Testis (tissue), 3 donors: ENCODE results near the gene AOAH. TPM values are rescaled to one million over a fixed set of nuclear protein-coding genes. Genes with fewer than 3 reads are reported as not detected.

Experiments used
- DNase-seq: peaks from one replicate; pipeline ENCODE4 v3.0.0-alpha.2; 2019
- H3K27ac ChIP-seq, 2 donors: fragments of 200-600 bp; sonication (generic); one replicate each; pipeline ENCODE4 v1.5.1; 2019
- H3K27me3 ChIP-seq: fragments of 200-600 bp; sonication (generic); one replicate; pipeline ENCODE4 v1.5.1; 2019
- H3K36me3 ChIP-seq: fragments of 200-600 bp; sonication (generic); one replicate; pipeline ENCODE4 v1.5.1; 2017; ENCODE audit warnings: low read depth; ENCODE audit errors: missing control alignments
- H3K4me1 ChIP-seq: fragments of 200-600 bp; sonication (generic); one replicate; pipeline ENCODE4 v1.5.1; 2019
- H3K4me3 ChIP-seq, 2 donors: fragments of 200-600 bp; sonication (generic); one replicate each; pipeline ENCODE4 v1.5.1; 2017 to 2019
- H3K9me3 ChIP-seq: fragments of 200-600 bp; sonication (generic); one replicate; pipeline ENCODE4 v1.5.1; 2017
- POLR2A ChIP-seq: fragments of 450-650 bp; IDR thresholded peaks from one replicate; pipeline ENCODE4 v1.6.1; 2017; ENCODE audit warnings: antibody characterized with exemption, mild to moderate bottlenecking, moderate library complexity
- WGBS, 2 donors: methylation state at CpG; one replicate each; pipeline ENCODE4 v1.1.5; 2018; 5-methylcytosine and 5-hydroxymethylcytosine counted together
- intact Hi-C: fragments of 100-400 bp; cut with DNase I; formaldehyde crosslinking; loops from one replicate; pipeline ENCODE4 v1.15.1; 2023; ENCODE audit warnings: low total_unique reads
- polyA plus RNA-seq: library from polyadenylated mRNA; stranded (reverse); fragments of 350-450 nt; fragmentation: Illumina TruSeq; extraction: RNeasy Lipid Tissue Mini Kit (QIAGEN cat#74804); gene quantifications from one replicate; pipeline ENCODE4 v1.2.3, GENCODE V29; 2014; ENCODE audit warnings: low read depth, low replicate concordance; ENCODE audit not compliant: insufficient read depth
- total RNA-seq, 2 donors: library from RNA; depleted of rRNA; stranded (reverse); fragments of >200 nt; gene quantifications; one replicate each; pipeline ENCODE4 v1.2.3, GENCODE V29; 2016
- TF ChIP-seq, protein P1 (sequence below), 3 experiments: fragments of 450-650 bp in 2 of 3; fragments of 200-600 bp in 1 of 3; sonication (generic) in 1 of 3; IDR thresholded peaks; one replicate each; pipeline ENCODE4 v1.5.1; 2016 to 2019; ENCODE audit warnings: antibody characterized with exemption in 3 of 3, mild to moderate bottlenecking in 2 of 3, moderate library complexity in 1 of 3

AOAH gene
- total and polyA plus RNA-seq, 3 donors from 2014 or later = 1.7 to 4.6 (median 3.8) TPM

DNA sequence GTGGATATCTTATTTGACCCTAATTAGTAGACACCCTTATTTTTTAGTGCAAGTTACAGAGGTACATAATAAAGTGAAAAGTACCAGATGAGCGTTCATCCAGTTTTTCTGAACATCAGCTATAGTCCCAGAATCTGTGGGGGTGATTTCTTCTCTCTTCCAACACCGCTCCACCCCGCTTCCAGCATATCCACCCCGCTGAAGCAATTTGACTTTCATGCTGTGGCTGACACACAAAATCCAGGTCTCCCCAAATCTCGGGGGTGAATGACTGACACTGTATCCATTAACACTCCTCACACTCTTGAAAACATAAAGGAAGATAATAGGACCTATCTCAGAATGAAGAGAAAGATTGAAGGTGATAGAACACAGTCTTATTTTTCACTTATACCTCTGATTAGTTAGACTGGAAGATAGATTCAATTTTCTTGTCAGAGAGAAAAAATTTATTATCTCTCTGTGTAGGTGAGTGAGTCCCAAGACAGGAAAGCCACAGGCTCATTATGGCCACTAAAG is 191.3 kb downstream of the AOAH start:
- no peaks in the 10 kb centered on the region for H3K4me1 ChIP-seq
- 87 to 90% methylated on average over 5 of the region's 5 CpGs for WGBS, 2 donors
- H3K9me3 ChIP-seq = no peaks in the 10 kb centered on the region
- no peak overlapping the region for H3K4me3 ChIP-seq
- no peak overlapping the region for H3K27ac ChIP-seq
- TF ChIP-seq POLR2A = no peak
- TF ChIP-seq, protein P1, sequence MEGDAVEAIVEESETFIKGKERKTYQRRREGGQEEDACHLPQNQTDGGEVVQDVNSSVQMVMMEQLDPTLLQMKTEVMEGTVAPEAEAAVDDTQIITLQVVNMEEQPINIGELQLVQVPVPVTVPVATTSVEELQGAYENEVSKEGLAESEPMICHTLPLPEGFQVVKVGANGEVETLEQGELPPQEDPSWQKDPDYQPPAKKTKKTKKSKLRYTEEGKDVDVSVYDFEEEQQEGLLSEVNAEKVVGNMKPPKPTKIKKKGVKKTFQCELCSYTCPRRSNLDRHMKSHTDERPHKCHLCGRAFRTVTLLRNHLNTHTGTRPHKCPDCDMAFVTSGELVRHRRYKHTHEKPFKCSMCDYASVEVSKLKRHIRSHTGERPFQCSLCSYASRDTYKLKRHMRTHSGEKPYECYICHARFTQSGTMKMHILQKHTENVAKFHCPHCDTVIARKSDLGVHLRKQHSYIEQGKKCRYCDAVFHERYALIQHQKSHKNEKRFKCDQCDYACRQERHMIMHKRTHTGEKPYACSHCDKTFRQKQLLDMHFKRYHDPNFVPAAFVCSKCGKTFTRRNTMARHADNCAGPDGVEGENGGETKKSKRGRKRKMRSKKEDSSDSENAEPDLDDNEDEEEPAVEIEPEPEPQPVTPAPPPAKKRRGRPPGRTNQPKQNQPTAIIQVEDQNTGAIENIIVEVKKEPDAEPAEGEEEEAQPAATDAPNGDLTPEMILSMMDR (IDR thresholded peaks at IDR 0.05) = no peak
- no peaks in the 10 kb centered on the region for H3K27me3 ChIP-seq
- intact Hi-C loops = no loop called here
- DNase-seq = no peak
- H3K36me3 ChIP-seq = no peaks in the 10 kb centered on the region

DNA sequence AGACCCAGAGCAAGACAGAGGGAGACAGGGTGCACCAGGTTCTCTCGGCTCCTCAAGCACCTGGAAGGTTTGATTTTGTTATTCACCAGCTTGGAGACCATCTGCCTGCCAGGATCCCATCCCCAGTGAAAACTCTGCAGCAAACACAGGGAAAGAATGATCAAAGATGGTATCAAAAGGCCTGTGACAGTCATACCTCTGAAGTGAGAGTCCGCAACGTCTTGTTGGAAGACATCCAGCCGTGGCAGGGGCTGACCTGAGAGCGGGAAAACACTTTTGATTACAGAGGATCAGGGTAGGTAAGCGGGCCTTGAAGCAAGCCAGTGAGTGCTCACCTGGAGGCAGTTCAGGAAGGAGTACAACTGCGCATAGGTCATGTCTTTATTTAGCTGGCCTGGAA is 192.3 kb downstream of the AOAH start:
- TF ChIP-seq, protein P1 (IDR thresholded peaks at IDR 0.05) = no peak
- TF ChIP-seq POLR2A = no peak
- intact Hi-C loops = no loop called here
- Histone ChIP-seq H3K36me3 (no peaks in the 10 kb centered on the region), H3K9me3 (no peaks in the 10 kb centered on the region), H3K4me3 (no peak overlapping the region), H3K27ac (no peak overlapping the region), H3K27me3 (no peaks in the 10 kb centered on the region), H3K4me1 (no peaks in the 10 kb centered on the region)
- 91 to 92% methylated on average over 6 to 7 of the region's 7 CpGs for WGBS, 2 donors
- no peak for DNase-seq

DNA sequence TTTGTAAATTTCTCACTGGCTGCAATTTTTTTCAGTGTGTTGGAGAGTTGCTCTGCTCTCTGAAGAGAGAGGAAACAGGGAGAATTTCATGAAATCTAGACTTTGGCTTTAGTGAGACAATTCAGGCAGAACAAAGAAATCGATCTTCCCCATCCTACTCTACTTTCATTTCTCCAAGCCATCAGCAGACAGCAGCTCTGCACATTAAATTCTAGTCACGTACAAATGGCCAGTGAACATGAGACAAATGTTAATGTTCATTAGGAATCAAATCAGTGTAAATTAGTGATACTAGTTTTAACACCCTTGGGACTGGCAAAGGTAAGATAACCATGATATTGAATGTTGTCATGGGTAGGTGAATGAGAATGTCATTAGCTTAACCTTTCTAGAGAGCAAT is 193.8 kb downstream of the AOAH start:
- H3K9me3 ChIP-seq = no peaks in the 10 kb centered on the region
- 91 to 96% methylated on average over 2 of the region's 2 CpGs for WGBS, 2 donors
- TF ChIP-seq, protein P1 (IDR thresholded peaks at IDR 0.05) = no peak
- TF ChIP-seq POLR2A = no peak
- H3K27ac ChIP-seq = no peak overlapping the region
- H3K4me1 ChIP-seq = no peaks in the 10 kb centered on the region
- H3K4me3 ChIP-seq = no peak overlapping the region
- H3K36me3 ChIP-seq = no peaks in the 10 kb centered on the region
- intact Hi-C loops = no loop called here
- no peak for DNase-seq
- no peaks in the 10 kb centered on the region for H3K27me3 ChIP-seq

DNA sequence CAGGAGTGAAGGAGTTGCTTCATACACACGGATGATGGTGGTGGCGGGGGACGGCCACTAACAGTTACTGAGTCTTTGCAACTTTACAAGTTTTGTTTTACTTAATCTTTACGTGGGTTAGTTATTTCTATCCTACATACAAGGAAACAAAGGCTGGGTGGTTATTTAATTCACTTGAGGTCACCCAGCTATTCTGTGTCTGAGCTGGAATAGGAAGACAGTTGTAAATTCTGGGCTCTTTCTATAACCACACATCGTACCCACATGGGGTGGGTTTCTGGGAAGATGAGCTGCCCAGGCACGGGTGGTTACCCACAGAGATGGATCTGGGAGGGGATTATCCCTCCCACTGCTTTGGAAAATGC is 196.8 kb downstream of the AOAH start:
- no peak for DNase-seq
- Histone ChIP-seq H3K36me3 (no peaks in the 10 kb centered on the region), H3K27ac (no peak overlapping the region), H3K4me3 (no peak overlapping the region), H3K27me3 (no peaks in the 10 kb centered on the region), H3K4me1 (no peaks in the 10 kb centered on the region), H3K9me3 (no peaks in the 10 kb centered on the region)
- 78 to 88% methylated on average over 6 of the region's 6 CpGs for WGBS, 2 donors
- TF ChIP-seq, protein P1 (IDR thresholded peaks at IDR 0.05) = no peak
- no peak for TF ChIP-seq POLR2A
- intact Hi-C loops = no loop called here

DNA sequence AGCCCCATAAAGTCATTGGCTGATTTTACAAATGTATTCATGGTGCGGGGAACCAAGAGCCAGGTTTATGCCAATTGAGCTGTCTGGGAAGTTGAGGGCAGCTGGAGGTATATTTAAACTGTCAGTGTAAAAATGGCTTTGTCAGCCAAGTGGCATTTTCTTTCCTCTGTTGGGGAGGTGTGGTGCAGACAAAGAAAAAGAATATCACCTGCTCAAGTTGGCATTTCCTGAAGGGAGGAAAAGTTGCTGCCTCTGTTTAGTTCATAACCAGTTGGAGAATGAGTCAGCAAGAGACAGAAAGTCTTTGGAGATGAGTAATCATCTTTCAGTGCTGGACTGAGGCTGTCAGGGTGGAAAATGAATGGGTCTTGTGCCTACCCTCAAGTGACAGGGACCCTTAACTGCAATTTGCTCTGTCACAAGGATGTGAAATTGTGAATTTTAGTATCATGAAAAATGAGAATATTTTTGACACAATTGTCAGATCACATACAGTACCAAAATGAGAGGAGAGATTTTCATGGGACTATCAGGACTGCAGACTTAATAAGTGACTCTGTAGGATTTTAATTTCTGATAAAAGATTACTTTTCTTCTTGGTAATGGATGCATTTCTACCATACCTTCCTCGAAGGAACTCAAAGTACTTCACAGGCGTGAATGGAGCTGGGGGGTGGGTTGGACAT is 197.3 kb downstream of the AOAH start:
- Histone ChIP-seq H3K36me3 (no peaks in the 10 kb centered on the region), H3K4me1 (no peaks in the 10 kb centered on the region), H3K27ac (no peak overlapping the region), H3K4me3 (no peak overlapping the region), H3K9me3 (no peaks in the 10 kb centered on the region), H3K27me3 (no peaks in the 10 kb centered on the region)
- TF ChIP-seq POLR2A = no peak
- TF ChIP-seq, protein P1 (IDR thresholded peaks at IDR 0.05) = no peak
- intact Hi-C loops = no loop called here
- DNase-seq = no peak
- WGBS, 2 donors = 71 to 95% methylated on average over 3 of the region's 3 CpGs
